Activated CD4-positive, alpha-beta memory T cell treated with anti-CD3 and anti-CD28 coated beads for 36 hours (primary cell): Measurements from ENCODE around the gene PLEKHA8. TPM values are rescaled to one million over a fixed set of nuclear protein-coding genes. Genes with fewer than 3 reads are reported as not detected.

ENCODE experiments used
- CTCF ChIA-PET: fragments of 350-600 bp; sonication (Branson Sonifier 250); formaldehyde crosslinking; loops from one replicate; lab custom pipeline; 2021; ENCODE audit warnings: antibody characterized with exemption, inconsistent platforms; lab: Charles Lee
- POLR2A ChIA-PET: fragments of 350-600 bp; sonication (Branson Sonifier 250); formaldehyde crosslinking; loops from one replicate; lab custom pipeline; 2021; ENCODE audit warnings: antibody characterized with exemption; lab: Charles Lee
- DNase-seq: peaks from one replicate; pipeline ENCODE4 v3.0.0-alpha.2; 2020
- H3K27ac Mint-ChIP-seq: one replicate; pipeline ENCODE4 v1.8.0; 2021; ENCODE audit warnings: mixed read lengths
- H3K27me3 Mint-ChIP-seq: one replicate; pipeline ENCODE4 v1.8.0; 2021; ENCODE audit warnings: mixed read lengths
- H3K36me3 Mint-ChIP-seq: one replicate; pipeline ENCODE4 v1.8.0; 2021; ENCODE audit warnings: mixed read lengths
- H3K4me1 Mint-ChIP-seq: one replicate; pipeline ENCODE4 v1.8.0; 2021; ENCODE audit warnings: low read depth, mixed read lengths
- H3K4me3 Mint-ChIP-seq: one replicate; pipeline ENCODE4 v1.8.0; 2021; ENCODE audit warnings: mild to moderate bottlenecking, mixed read lengths
- H3K9me3 Mint-ChIP-seq: one replicate; pipeline ENCODE4 v1.8.0; 2021; ENCODE audit warnings: mixed read lengths
- intact Hi-C: fragments of 100-400 bp; cut with micrococcal nuclease; formaldehyde crosslinking; loops from one replicate; pipeline ENCODE4 v1.15.1; 2023
- total RNA-seq, 2 experiments: library from RNA; stranded (reverse); gene quantifications; one replicate each; pipeline ENCODE4 v1.2.3, GENCODE V29; 2021

The PLEKHA8 gene
- total RNA-seq, 2 experiments from 2014 or later = 9.4 to 10.1 TPM

GRCh38 chr7:30115709-30116297 lies 87.6 kb downstream of the PLEKHA8 start:
- DNase-seq = no peak
- POLR2A ChIA-PET = no interaction called here
- Mint-ChIP-seq H3K36me3 (peaks cover 2% of the 10 kb centered on the region), H3K9me3 (peaks cover 14% of the 10 kb centered on the region), H3K4me3 (no peak overlapping the region), H3K4me1 (peaks cover 5% of the 10 kb centered on the region), H3K27me3 (no peaks in the 10 kb centered on the region), H3K27ac (no peak overlapping the region)
- intact Hi-C loops = no loop called here
- CTCF ChIA-PET = no interaction called here

- intact Hi-C loops = no loop called here
- no peaks in the 10 kb centered on the region for H3K27me3 Mint-ChIP-seq
- POLR2A ChIA-PET = no interaction called here
- DNase-seq = no peak
- H3K4me1 Mint-ChIP-seq = peaks cover 5% of the 10 kb centered on the region
- CTCF ChIA-PET = no interaction called here
- H3K27ac Mint-ChIP-seq = no peak overlapping the region
- H3K4me3 Mint-ChIP-seq = no peak overlapping the region
- peaks cover 2% of the 10 kb centered on the region for H3K36me3 Mint-ChIP-seq
- H3K9me3 Mint-ChIP-seq = peaks cover 14% of the 10 kb centered on the region
Observed at GRCh38 chr7:30116771-30117170, 88.6 kb downstream of the PLEKHA8 start.

GRCh38 chr7:30117896-30118295 lies 89.7 kb downstream of the PLEKHA8 start:
- ChIA-PET POLR2A (no interaction called here), CTCF (no interaction called here)
- no peak overlapping the region for H3K4me3 Mint-ChIP-seq
- H3K27me3 Mint-ChIP-seq = no peaks in the 10 kb centered on the region
- H3K9me3 Mint-ChIP-seq = peaks cover 7% of the 10 kb centered on the region
- peaks cover 5% of the 10 kb centered on the region for H3K4me1 Mint-ChIP-seq
- DNase-seq = no peak
- peaks cover under 1% of the 10 kb centered on the region for H3K36me3 Mint-ChIP-seq
- no peak overlapping the region for H3K27ac Mint-ChIP-seq
- intact Hi-C loops = no loop called here

GRCh38 chr7:30119890-30120577 lies 91.8 kb downstream of the PLEKHA8 start:
- ChIA-PET CTCF (no interaction called here), POLR2A (no interaction called here)
- H3K27ac Mint-ChIP-seq = no peak overlapping the region
- H3K4me3 Mint-ChIP-seq = no peak overlapping the region
- no peaks in the 10 kb centered on the region for H3K4me1 Mint-ChIP-seq
- intact Hi-C loops = no loop called here
- H3K27me3 Mint-ChIP-seq = no peaks in the 10 kb centered on the region
- H3K36me3 Mint-ChIP-seq = no peaks in the 10 kb centered on the region
- no peaks in the 10 kb centered on the region for H3K9me3 Mint-ChIP-seq
- DNase-seq = no peak

- ChIA-PET POLR2A (no interaction called here), CTCF (interaction anchor here (1.3 kb wide), 1 partner anchor 23 kb away, joined by 4 read pairs; no protein-coding TSS in a partner anchor)
- H3K4me3 Mint-ChIP-seq = peak overlapping the region; percentile 73
- intact Hi-C loops = loop anchor here (2.0 to 10.0 kb wide), 2 partner anchors 107 to 221 kb away; partner anchors contain the start of gene FKBP14
- peaks cover 5% of the 10 kb centered on the region for H3K4me1 Mint-ChIP-seq
- no peaks in the 10 kb centered on the region for H3K9me3 Mint-ChIP-seq
- H3K27ac Mint-ChIP-seq = peak overlapping the region; percentile 28
- no peaks in the 10 kb centered on the region for H3K27me3 Mint-ChIP-seq
- no peaks in the 10 kb centered on the region for H3K36me3 Mint-ChIP-seq
- DNase-seq = no peak
Observed at GRCh38 chr7:30133736-30134610, 105.8 kb downstream of the PLEKHA8 start.

- Mint-ChIP-seq H3K36me3 (no peaks in the 10 kb centered on the region), H3K4me1 (peaks cover 5% of the 10 kb centered on the region), H3K9me3 (no peaks in the 10 kb centered on the region), H3K27me3 (no peaks in the 10 kb centered on the region), H3K4me3 (peak within 1 kb of the TSS; percentile 86), H3K27ac (peak within 1 kb of the TSS; percentile 45)
- peak; percentile 88 for DNase-seq
- ChIA-PET POLR2A (no interaction called here), CTCF (interaction anchor here (0.7 to 1.3 kb wide), 3 partner anchors 22 to 429 kb away, joined by 3 to 4 read pairs (median 3); no protein-coding TSS in a partner anchor)
- intact Hi-C loops = loop anchor here (1.0 to 10.0 kb wide), 3 partner anchors 108 to 220 kb away; partner anchors contain the start of genes FKBP14 and ZNRF2
Observed at GRCh38 chr7:30134611-30135300, 106.5 kb downstream of the PLEKHA8 start, which contains the start of gene MTURN. TSS of gene MTURN (plus strand) at chr7:30134986. CDS start at chr7:30135137, 151 bp downstream.

- peak overlapping the region; percentile 86 for H3K4me3 Mint-ChIP-seq
- no peaks in the 10 kb centered on the region for H3K9me3 Mint-ChIP-seq
- intact Hi-C loops = loop anchor here (1.0 to 10.0 kb wide), 3 partner anchors 109 to 219 kb away; partner anchors contain the start of genes FKBP14 and ZNRF2
- DNase-seq = peak; percentile 66
- POLR2A ChIA-PET = interaction anchor here (0.9 to 1.2 kb wide), 2 partner anchors 10 to 107 kb away, joined by 3 read pairs; partner anchors contain the start of gene PLEKHA8
- CTCF ChIA-PET = interaction anchor here (0.7 to 1.3 kb wide), 3 partner anchors 21 to 429 kb away, joined by 3 to 4 read pairs (median 3); no protein-coding TSS in a partner anchor
- H3K27me3 Mint-ChIP-seq = no peaks in the 10 kb centered on the region
- H3K27ac Mint-ChIP-seq = peak overlapping the region; percentile 45
- H3K36me3 Mint-ChIP-seq = no peaks in the 10 kb centered on the region
- peaks cover 5% of the 10 kb centered on the region for H3K4me1 Mint-ChIP-seq
Observed at GRCh38 chr7:30135301-30136116, 107.3 kb downstream of the PLEKHA8 start.

GRCh38 chr7:30136117-30136731 lies 108.0 kb downstream of the PLEKHA8 start:
- no peaks in the 10 kb centered on the region for H3K9me3 Mint-ChIP-seq
- no peaks in the 10 kb centered on the region for H3K27me3 Mint-ChIP-seq
- H3K4me3 Mint-ChIP-seq = peak overlapping the region; percentile 86
- CTCF ChIA-PET = no interaction called here
- POLR2A ChIA-PET = interaction anchor here (0.9 to 1.2 kb wide), 2 partner anchors 10 to 108 kb away, joined by 3 read pairs; partner anchors contain the start of gene PLEKHA8
- H3K27ac Mint-ChIP-seq = no peak overlapping the region
- peaks cover 5% of the 10 kb centered on the region for H3K4me1 Mint-ChIP-seq
- intact Hi-C loops = loop anchor here (10.0 kb wide), 1 partner anchor 219 kb away; no protein-coding TSS in a partner anchor
- DNase-seq = no peak
- no peaks in the 10 kb centered on the region for H3K36me3 Mint-ChIP-seq

GRCh38 chr7:30136743-30137485 lies 108.7 kb downstream of the PLEKHA8 start:
- CTCF ChIA-PET = no interaction called here
- no peaks in the 10 kb centered on the region for H3K36me3 Mint-ChIP-seq
- intact Hi-C loops = loop anchor here (10.0 kb wide), 1 partner anchor 218 kb away; no protein-coding TSS in a partner anchor
- DNase-seq = no peak
- no peaks in the 10 kb centered on the region for H3K9me3 Mint-ChIP-seq
- POLR2A ChIA-PET = no interaction called here
- no peak overlapping the region for H3K4me3 Mint-ChIP-seq
- no peaks in the 10 kb centered on the region for H3K27me3 Mint-ChIP-seq
- no peak overlapping the region for H3K27ac Mint-ChIP-seq
- H3K4me1 Mint-ChIP-seq = peaks cover 5% of the 10 kb centered on the region
